Thyroid gland (tissue), 4 donors: ENCODE results near the gene MIA. TPM values are rescaled to one million over a fixed set of nuclear protein-coding genes. Genes with fewer than 3 reads are reported as not detected.

Experiments used
- DNase-seq, 2 donors: peaks; one replicate each; pipeline ENCODE4 v3.0.0-alpha.2; 2019
- H3K27ac ChIP-seq, 3 donors: fragments of 200-600 bp; sonication (generic); 1 replicate in 2 of 3; 2 replicates in 1 of 3; pipeline ENCODE4 v1.5.1; 2016 to 2019; ENCODE audit warnings: mild to moderate bottlenecking in 1 of 3, moderate library complexity in 1 of 3
- H3K27me3 ChIP-seq: fragments of 200-600 bp; sonication (generic); one replicate; pipeline ENCODE4 v1.5.1; 2019
- H3K36me3 ChIP-seq, 2 donors: fragments of 200-600 bp; sonication (generic); one replicate each; pipeline ENCODE4 v1.5.1; 2016 to 2019
- H3K4me1 ChIP-seq, 2 donors: fragments of 200-600 bp; sonication (generic); one replicate each; pipeline ENCODE4 v1.5.1; 2017 to 2019
- H3K4me3 ChIP-seq, 3 donors: fragments of 200-600 bp; sonication (generic); replicated peaks in 1 of 3; 1 replicate in 2 of 3; 2 replicates in 1 of 3; pipeline ENCODE4 v1.5.1; 2016; ENCODE audit warnings: mild to moderate bottlenecking in 1 of 3
- H3K9me3 ChIP-seq: fragments of 200-600 bp; sonication (generic); one replicate; pipeline ENCODE4 v1.5.1; 2017
- CTCF ChIP-seq, 6 experiments: fragments of 200-600 bp in 3 of 6; fragments of 450-650 bp in 3 of 6; sonication (generic) in 3 of 6; IDR thresholded peaks; one replicate each; pipeline ENCODE4 v1.5.1; 2016 to 2019; ENCODE audit warnings: antibody characterized with exemption in 6 of 6, mild to moderate bottlenecking in 2 of 6, inconsistent platforms in 1 of 6, moderate library complexity in 1 of 6
- POLR2A ChIP-seq, 2 donors: fragments of 450-650 bp; IDR thresholded peaks; one replicate each; pipeline ENCODE4 v1.6.1; 2017; ENCODE audit warnings: antibody characterized with exemption in 2 of 2, mild to moderate bottlenecking in 2 of 2, moderate library complexity in 1 of 2
- WGBS, 2 donors: methylation state at CpG; one replicate each; pipeline ENCODE4 v1.1.5; 2017; 5-methylcytosine and 5-hydroxymethylcytosine counted together
- intact Hi-C: fragments of 100-400 bp; cut with DNase I; formaldehyde crosslinking; loops from one replicate; pipeline ENCODE4 v1.15.1; 2023
- total RNA-seq, 4 donors: library from RNA; depleted of rRNA; stranded (reverse); fragments of >200 nt; gene quantifications; one replicate each; pipeline ENCODE4 v1.2.3, GENCODE V29; 2016

The MIA gene
- total RNA-seq, 4 donors from 2014 or later: not detected

GRCh38 chr19:40802300-40803169, 27.2 kb downstream of the MIA start:
- no peaks in the 10 kb centered on the region for H3K9me3 ChIP-seq
- peak overlapping the region; percentile 76 to 85 (median 79) for H3K27ac ChIP-seq
- peak in 1 of 2 donors; percentile 42 for DNase-seq
- H3K4me3 ChIP-seq: peak overlapping the region in 1 of 3 donors; percentile 6
- H3K4me1 ChIP-seq: peaks cover 64 to 84% of the 10 kb centered on the region in 2 donors
- peaks cover 11 to 14% of the 10 kb centered on the region in 2 donors for H3K36me3 ChIP-seq
- intact Hi-C loops: loop anchor here (5.0 kb wide), 1 partner anchor 50 kb away; the partner anchor contains the start of genes ACTMAP and SNRPA
- TF ChIP-seq POLR2A (IDR thresholded peaks at IDR 0.05): no peak
- TF ChIP-seq CTCF (IDR thresholded peaks at IDR 0.05): no peak
- H3K27me3 ChIP-seq: no peaks in the 10 kb centered on the region
- WGBS, 2 donors: 26 to 50% methylated on average over 9 to 10 of the region's 11 CpGs

GRCh38 chr19:40803170-40803856, 28.0 kb downstream of the MIA start:
- intact Hi-C loops: loop anchor here (5.0 kb wide), 1 partner anchor 51 kb away; the partner anchor contains the start of genes ACTMAP and SNRPA
- Histone ChIP-seq H3K4me1 (peaks cover 58 to 83% of the 10 kb centered on the region in 2 donors), H3K4me3 (no peak overlapping the region), H3K9me3 (no peaks in the 10 kb centered on the region), H3K27ac (peak overlapping the region; percentile 76 to 85 (median 79)), H3K27me3 (no peaks in the 10 kb centered on the region), H3K36me3 (peaks cover 18 to 21% of the 10 kb centered on the region in 2 donors)
- DNase-seq: no peak
- WGBS, 2 donors: 42 to 72% methylated on average over 8 to 9 of the region's 9 CpGs
- TF ChIP-seq POLR2A (IDR thresholded peaks at IDR 0.05) (no peak), CTCF (IDR thresholded peaks at IDR 0.05) (no peak)

GRCh38 chr19:40803857-40804782, 28.8 kb downstream of the MIA start:
- peaks cover 58 to 86% of the 10 kb centered on the region in 2 donors for H3K4me1 ChIP-seq
- peak overlapping the region; percentile 37 to 85 (median 79) for H3K27ac ChIP-seq
- intact Hi-C loops: loop anchor here (5.0 kb wide), 1 partner anchor 52 kb away; the partner anchor contains the start of genes ACTMAP and SNRPA
- H3K27me3 ChIP-seq: no peaks in the 10 kb centered on the region
- TF ChIP-seq POLR2A (IDR thresholded peaks at IDR 0.05): no peak
- no peak for TF ChIP-seq CTCF (IDR thresholded peaks at IDR 0.05)
- H3K9me3 ChIP-seq: no peaks in the 10 kb centered on the region
- peak; percentile 87 to 90 for DNase-seq
- no peak overlapping the region for H3K4me3 ChIP-seq
- 71 to 80% methylated on average over 5 to 6 of the region's 6 CpGs for WGBS, 2 donors
- peaks cover 21 to 26% of the 10 kb centered on the region in 2 donors for H3K36me3 ChIP-seq

GRCh38 chr19:40804783-40805242, 29.5 kb downstream of the MIA start:
- Histone ChIP-seq H3K9me3 (no peaks in the 10 kb centered on the region), H3K4me1 (peaks cover 58 to 93% of the 10 kb centered on the region in 2 donors), H3K27ac (peak overlapping the region; percentile 37 to 85 (median 79)), H3K4me3 (no peak overlapping the region), H3K27me3 (no peaks in the 10 kb centered on the region), H3K36me3 (peaks cover 21 to 33% of the 10 kb centered on the region in 2 donors)
- DNase-seq: no peak
- 32 to 44% methylated on average over 6 to 7 of the region's 7 CpGs for WGBS, 2 donors
- intact Hi-C loops: loop anchor here (5.0 kb wide), 1 partner anchor 53 kb away; the partner anchor contains the start of genes ACTMAP and SNRPA
- TF ChIP-seq CTCF (IDR thresholded peaks at IDR 0.05): no peak
- no peak for TF ChIP-seq POLR2A (IDR thresholded peaks at IDR 0.05)
